Measurements from ENCODE around the gene PLXNA1. TPM values are rescaled to one million over a fixed set of nuclear protein-coding genes. Genes with fewer than 3 reads are reported as not detected.

PLXNA1 gene
- total RNA-seq, 1 donor: 62.4 TPM

DNA sequence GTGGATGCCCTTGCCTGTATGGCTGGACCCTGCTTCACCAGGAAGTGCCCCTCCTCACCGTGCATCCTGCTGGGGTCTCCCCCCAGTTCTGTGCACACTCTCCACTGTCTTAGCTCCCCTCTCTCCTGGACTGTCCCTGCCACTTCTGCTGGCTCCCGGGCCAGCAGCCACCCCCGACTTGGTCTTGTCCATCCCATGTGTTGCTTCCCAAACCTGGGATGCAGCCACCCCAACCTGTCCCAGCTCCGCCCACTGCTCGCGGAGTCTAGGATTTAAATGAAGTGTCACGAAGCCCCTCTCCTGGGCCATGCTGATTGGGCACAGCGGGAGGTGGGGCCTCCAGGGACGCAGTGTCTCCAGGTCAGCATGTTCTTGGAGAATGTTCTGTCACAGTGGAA, 48.5 kb downstream of the PLXNA1 start:
- TF ChIP-seq, protein P1, sequence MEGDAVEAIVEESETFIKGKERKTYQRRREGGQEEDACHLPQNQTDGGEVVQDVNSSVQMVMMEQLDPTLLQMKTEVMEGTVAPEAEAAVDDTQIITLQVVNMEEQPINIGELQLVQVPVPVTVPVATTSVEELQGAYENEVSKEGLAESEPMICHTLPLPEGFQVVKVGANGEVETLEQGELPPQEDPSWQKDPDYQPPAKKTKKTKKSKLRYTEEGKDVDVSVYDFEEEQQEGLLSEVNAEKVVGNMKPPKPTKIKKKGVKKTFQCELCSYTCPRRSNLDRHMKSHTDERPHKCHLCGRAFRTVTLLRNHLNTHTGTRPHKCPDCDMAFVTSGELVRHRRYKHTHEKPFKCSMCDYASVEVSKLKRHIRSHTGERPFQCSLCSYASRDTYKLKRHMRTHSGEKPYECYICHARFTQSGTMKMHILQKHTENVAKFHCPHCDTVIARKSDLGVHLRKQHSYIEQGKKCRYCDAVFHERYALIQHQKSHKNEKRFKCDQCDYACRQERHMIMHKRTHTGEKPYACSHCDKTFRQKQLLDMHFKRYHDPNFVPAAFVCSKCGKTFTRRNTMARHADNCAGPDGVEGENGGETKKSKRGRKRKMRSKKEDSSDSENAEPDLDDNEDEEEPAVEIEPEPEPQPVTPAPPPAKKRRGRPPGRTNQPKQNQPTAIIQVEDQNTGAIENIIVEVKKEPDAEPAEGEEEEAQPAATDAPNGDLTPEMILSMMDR (IDR thresholded peaks at IDR 0.05; ENCODE audit: insufficient read depth, low read length): no peak
- DNase-seq (ENCODE audit: low read depth): no peak
- no peak overlapping the region for H3K4me3 ChIP-seq (ENCODE audit: low read depth, low read length)

DNA sequence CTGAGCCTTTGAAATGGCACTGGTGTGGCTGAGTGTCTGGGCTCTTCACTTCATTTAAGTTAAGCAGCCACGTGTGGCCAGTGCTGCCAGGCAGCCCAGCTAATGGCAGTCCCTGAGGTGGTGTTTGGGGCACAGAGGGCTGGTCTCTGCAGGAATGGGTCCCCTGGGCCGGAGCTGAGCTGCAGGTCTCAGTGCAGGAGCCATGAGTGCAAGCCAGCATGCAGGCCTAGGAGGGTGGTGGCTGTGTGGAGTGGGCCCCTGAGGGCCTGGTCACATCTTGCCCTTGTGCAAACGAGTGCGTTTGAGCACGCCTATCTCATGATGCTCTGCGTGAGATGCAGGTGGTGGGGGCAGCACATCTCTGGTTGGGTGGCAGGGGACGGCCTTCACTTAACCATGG, 48.9 kb downstream of the PLXNA1 start:
- H3K4me3 ChIP-seq (ENCODE audit: low read depth, low read length): no peak overlapping the region
- DNase-seq (ENCODE audit: low read depth): no peak
- TF ChIP-seq, protein P1 (IDR thresholded peaks at IDR 0.05; ENCODE audit: insufficient read depth, low read length): no peak

DNA sequence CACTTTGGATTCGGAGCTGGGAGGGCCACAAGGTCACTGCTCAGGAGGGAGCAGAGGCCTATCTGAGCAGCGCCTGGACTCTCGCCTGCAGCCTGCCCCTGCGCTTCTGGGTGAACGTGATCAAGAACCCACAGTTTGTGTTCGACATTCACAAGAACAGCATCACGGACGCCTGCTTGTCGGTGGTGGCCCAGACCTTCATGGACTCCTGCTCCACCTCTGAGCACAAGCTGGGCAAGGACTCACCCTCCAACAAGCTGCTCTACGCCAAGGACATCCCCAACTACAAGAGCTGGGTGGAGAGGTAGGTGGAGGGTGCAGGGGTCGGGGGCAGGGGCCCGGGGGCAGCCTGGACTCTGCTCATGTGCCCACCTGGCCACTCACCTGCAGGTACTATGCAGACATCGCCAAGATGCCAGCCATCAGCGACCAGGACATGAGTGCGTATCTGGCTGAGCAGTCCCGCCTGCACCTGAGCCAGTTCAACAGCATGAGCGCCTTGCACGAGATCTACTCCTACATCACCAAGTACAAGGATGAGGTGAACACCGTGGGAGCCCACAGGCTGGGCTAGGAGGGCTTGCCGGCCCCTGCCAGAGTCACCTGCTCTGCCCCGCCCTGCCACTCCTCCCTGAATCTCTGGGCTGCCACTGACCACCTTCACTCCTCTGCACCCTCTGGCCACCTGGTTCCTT, 49.5 kb downstream of the PLXNA1 start:
- no peak for DNase-seq (ENCODE audit: low read depth)
- TF ChIP-seq, protein P1 (IDR thresholded peaks at IDR 0.05; ENCODE audit: insufficient read depth, low read length): no peak
- H3K4me3 ChIP-seq (ENCODE audit: low read depth, low read length): no peak overlapping the region

Other genes starting within 250 kb of the PLXNA1 start
- gene PRR23E, start 210.0 kb downstream of the PLXNA1 start, total RNA-seq (ENCODE audit: low replicate concordance): not detected in 2 replicates